DLD1 (cell line): ENCODE data around the gene ACSS2.

Source experiments
- in situ Hi-C: cut with HindIII; loops from 2 replicates; pipeline ENCODE4 v1.10.0; 2017; ENCODE audit warnings: low sequenced_read_pairs

The ACSS2 gene

DNA sequence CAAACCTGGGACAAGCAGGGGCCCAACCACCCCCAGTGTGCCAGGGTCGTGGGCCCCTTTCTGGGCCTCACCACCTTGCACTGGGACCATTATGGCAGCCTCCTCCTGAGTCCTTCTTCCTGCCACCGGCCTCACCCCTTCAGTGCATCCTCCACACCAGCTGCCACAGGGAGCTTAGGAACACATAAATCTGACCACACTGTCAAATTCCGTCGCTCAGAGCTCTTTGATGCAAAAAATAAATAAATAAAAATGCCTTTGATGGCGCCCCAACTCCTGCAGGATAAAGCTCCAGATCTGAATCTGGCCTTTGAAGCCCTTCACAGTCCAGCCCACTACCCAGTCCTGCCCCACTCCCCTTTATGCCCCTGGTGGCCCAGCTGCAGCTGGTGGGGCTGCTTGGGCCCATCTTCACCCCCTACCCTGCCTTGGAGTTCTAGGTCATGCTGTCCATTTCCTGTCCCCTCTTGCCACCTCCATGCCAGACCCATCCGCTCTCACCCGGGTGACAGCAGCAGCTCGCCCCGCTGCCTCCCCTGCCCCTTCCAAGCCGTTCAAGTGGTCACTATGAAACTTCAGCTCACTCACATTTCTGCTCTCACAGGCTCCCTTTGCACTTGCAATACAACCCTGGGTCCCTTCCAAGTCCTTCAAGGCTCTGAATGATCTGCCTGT lies 95.3 kb downstream of the ACSS2 start:
- in situ Hi-C loops = no loop called here

DNA sequence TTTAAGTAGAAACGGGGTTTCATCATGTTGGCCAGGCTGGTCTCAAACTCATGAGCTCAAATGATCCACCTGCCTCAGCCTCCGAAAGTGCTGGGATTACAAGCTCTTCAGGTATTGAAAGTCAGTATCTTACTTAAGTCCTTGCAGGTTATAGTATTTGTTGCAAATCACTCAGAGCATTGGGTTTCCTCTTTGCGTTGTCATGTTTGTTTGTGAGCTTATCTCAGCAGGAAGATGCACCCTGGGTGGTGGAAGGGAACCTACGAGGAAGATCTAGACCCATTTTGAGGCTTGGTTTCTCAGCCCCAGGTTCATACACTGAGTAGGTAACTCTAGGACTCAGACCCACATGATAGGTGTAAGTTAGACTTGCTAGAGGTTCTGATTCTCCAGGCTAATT lies 97.8 kb downstream of the ACSS2 start:
- in situ Hi-C loops = no loop called here

DNA sequence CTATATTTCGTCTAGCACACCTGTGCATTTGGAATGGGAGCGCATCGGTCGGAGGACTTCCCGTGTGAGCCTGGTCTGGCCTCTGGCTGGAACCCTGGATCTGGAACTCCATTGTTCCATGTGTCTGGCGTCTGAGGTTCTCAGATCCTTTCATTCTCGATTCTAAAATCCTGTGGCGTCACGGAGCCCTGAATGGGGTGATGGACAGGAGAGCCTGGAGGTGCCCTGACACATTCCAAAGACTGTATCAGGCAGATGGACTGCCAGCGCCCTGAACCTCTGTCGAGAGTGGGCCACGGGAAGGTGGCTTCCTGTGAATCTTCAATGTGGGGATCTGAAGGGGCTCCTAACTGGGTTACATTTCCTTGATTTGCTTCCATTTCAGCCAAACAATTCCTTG lies 99.9 kb downstream of the ACSS2 start:
- in situ Hi-C loops = no loop called here
